GM18867 (cell line): Measurements from ENCODE around the gene CENPQ.

Experiments
- ATAC-seq: cut with Tn5 transposase; IDR thresholded peaks from one replicate; pipeline ENCODE4 v1.9.1; 2021; ENCODE audit warnings: mild to moderate bottlenecking, moderate library complexity; ENCODE audit not compliant: unreplicated experiment

The CENPQ gene

DNA sequence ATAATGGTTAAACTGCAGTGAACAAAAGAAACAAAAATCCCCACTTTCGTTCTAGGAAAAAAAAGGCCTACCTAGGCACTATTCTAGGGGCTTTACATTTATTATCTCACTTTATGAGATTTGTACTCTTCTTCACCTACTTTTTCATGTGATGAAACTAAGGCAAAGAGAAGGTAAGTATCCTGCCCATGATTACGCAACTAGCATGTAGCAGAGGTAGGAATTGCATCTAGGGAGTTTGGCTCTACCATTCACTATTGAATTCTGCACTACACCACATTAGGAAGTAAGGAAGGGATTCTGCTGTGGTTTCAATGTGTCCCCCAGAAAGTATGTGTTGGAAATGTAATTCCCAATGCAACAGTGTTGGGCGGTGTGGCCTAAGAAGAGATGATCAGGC lies 75.9 kb downstream of the CENPQ start:
- no peak for ATAC-seq

- no peak for ATAC-seq
Measured at GRCh38 chr6:49540614-49541013, 77.4 kb downstream of the CENPQ start.

DNA sequence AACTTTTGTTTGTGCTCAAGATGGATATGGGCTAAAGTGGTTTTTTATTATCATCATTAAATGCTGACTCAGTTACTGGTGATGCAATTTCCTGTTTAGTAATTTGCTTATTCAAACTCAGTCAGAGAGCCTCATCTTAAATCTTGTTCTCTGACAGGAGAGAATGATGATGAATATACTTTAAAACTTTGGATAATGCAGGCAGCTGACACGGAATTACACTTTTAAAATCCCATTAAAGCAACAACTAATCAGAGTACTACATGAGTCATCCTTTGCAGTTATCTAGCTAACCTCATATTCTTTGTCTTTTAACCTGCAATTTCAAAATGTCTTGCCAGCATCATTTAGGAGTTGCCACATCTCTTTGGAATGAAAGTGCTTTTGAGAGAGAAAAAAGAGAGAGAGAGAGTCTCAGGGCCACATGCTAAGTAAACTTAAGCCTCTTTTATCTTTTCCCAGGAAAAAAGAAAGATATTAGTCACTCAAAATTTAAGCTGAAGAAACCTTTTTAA lies 78.1 kb downstream of the CENPQ start:
- ATAC-seq, result no peak

- ATAC-seq, result no peak
Measured at GRCh38 chr6:49541936-49542335, 78.8 kb downstream of the CENPQ start.
